GM10266 (cell line): ENCODE data around the gene GRIN3B.

Source experiments
- DNase-seq: peaks from one replicate; pipeline ENCODE4 v3.0.0; 2012; ENCODE audit errors: extremely low spot score
- TF ChIP-seq, protein P1 (sequence below): IDR thresholded peaks from 2 replicates; pipeline ENCODE4 v1.5.1; 2012; ENCODE audit warnings: mild to moderate bottlenecking, low read depth; ENCODE audit not compliant: control insufficient read depth, insufficient read depth; ENCODE audit errors: missing control alignments

GRIN3B gene

DNA sequence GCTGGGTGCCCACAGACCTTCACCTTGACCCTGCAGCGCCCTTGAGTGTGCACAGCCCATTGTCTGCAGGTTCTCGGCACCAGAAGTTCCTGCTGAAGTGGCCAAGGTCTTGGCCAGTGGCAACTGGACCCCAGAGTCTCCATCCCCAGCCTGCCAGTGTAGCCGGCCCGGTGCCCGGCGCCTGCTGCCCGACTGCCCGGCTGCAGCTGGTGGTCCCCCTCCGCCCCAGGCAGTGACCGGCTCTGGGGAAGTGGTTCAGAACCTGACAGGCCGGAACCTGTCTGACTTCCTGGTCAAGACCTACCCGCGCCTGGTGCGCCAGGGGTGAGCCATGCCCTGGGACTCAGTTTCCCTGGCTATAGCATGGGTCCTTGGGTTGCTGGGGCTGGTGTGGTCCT, 54.8 kb downstream of the GRIN3B start:
- no peak for DNase-seq
- TF ChIP-seq, protein P1, sequence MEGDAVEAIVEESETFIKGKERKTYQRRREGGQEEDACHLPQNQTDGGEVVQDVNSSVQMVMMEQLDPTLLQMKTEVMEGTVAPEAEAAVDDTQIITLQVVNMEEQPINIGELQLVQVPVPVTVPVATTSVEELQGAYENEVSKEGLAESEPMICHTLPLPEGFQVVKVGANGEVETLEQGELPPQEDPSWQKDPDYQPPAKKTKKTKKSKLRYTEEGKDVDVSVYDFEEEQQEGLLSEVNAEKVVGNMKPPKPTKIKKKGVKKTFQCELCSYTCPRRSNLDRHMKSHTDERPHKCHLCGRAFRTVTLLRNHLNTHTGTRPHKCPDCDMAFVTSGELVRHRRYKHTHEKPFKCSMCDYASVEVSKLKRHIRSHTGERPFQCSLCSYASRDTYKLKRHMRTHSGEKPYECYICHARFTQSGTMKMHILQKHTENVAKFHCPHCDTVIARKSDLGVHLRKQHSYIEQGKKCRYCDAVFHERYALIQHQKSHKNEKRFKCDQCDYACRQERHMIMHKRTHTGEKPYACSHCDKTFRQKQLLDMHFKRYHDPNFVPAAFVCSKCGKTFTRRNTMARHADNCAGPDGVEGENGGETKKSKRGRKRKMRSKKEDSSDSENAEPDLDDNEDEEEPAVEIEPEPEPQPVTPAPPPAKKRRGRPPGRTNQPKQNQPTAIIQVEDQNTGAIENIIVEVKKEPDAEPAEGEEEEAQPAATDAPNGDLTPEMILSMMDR: no peak

- no peak for DNase-seq
- TF ChIP-seq, protein P1: no peak
Observed at GRCh38 chr19:1055886-1056620, 55.8 kb downstream of the GRIN3B start.

- DNase-seq: no peak
- TF ChIP-seq, protein P1: peak; percentile 64
Observed at GRCh38 chr19:1057176-1057855, 57.1 kb downstream of the GRIN3B start.

DNA sequence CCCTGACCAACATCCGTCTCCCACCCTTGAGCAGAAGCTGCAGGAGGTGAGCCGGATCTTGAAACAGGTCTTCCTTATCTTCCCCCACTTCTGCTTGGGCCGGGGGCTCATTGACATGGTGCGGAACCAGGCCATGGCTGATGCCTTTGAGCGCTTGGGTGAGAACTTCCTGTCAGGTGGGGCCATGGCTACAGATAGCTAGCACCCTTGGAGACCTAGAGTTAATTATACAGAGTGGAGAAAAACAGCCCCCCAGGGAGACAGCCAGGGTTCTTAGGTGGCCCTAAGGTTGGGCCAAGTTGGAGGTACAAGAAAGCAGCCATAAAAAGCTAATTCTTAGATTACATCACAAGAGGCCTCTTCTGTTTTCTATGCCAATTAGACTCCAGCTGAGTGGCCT, 57.9 kb downstream of the GRIN3B start:
- no peak for DNase-seq
- TF ChIP-seq, protein P1: no peak
